Kidney epithelial cell (primary cell): Measurements from ENCODE around the gene KIF7. TPM values are rescaled to one million over a fixed set of nuclear protein-coding genes. Genes with fewer than 3 reads are reported as not detected.
A peak's percentile ranks its signal among the peaks of the same experiment; 100 is the strongest.
"Not testable (repeated sequence)": the region's sequence is repeated elsewhere in the genome, so short reads cannot be mapped to it uniquely, and the experiment has no call there.

ENCODE experiments used
- DNase-seq: peaks from one replicate; pipeline ENCODE4 v3.0.0-alpha.2; 2010; ENCODE audit warnings: low read depth
- H3K27me3 ChIP-seq: 2 replicates; pipeline ENCODE4 v1.6.0; 2011; ENCODE audit warnings: low read length; ENCODE audit not compliant: control insufficient read depth, insufficient read depth
- H3K36me3 ChIP-seq: 2 replicates; pipeline ENCODE4 v1.5.1; 2011; ENCODE audit warnings: low read length; ENCODE audit not compliant: control insufficient read depth, insufficient read depth
- H3K4me3 ChIP-seq: 2 replicates; pipeline ENCODE4 v1.5.1; 2011; ENCODE audit warnings: low read depth, mild to moderate bottlenecking, control low read depth, low read length
- CTCF ChIP-seq: IDR thresholded peaks from 2 replicates; pipeline ENCODE4 v1.5.1; 2011; ENCODE audit warnings: mild to moderate bottlenecking, moderate library complexity, low read length, control low read depth, inconsistent platforms; ENCODE audit not compliant: insufficient read depth, poor library complexity, severe bottlenecking
- total RNA-seq: library from RNA; depleted of rRNA; stranded (reverse); fragments of >200 nt; gene quantifications from 2 replicates; pipeline ENCODE4 v1.2.3, GENCODE V29; 2015

The KIF7 gene
- total RNA-seq, 1 donor from 2014 or later, result 5.4 TPM

GRCh38 chr15:89693091-89693490 lies 37.8 kb upstream of the KIF7 start:
- no peak overlapping the region for H3K4me3 ChIP-seq
- no peaks in the 10 kb centered on the region for H3K36me3 ChIP-seq
- no peak for TF ChIP-seq CTCF
- H3K27me3 ChIP-seq, result no peaks in the 10 kb centered on the region
- DNase-seq, result no peak

GRCh38 chr15:89690276-89691218 lies 35.3 kb upstream of the KIF7 start, which contains the start of the genes PEX11A and WDR93:
PEX11A (minus strand) TSS chr15:89690754; CDS start chr15:89690632, 122 bp downstream.
WDR93 (plus strand) TSS chr15:89690811; CDS start chr15:89701747, 10,936 bp downstream.
- TF ChIP-seq CTCF, result no peak
- no peaks in the 10 kb centered on the region for H3K36me3 ChIP-seq
- H3K27me3 ChIP-seq, result no peaks in the 10 kb centered on the region
- H3K4me3 ChIP-seq, result peak within 1 kb of the TSS; percentile 58
- peak; percentile 29 for DNase-seq

GRCh38 chr15:89689930-89690275 lies 34.6 kb upstream of the KIF7 start:
- peak overlapping the region; percentile 58 for H3K4me3 ChIP-seq
- DNase-seq, H3K27me3 ChIP-seq, H3K36me3 ChIP-seq: not testable (repeated sequence)

GRCh38 chr15:89686522-89686921 lies 31.3 kb upstream of the KIF7 start:
- Histone ChIP-seq H3K36me3 (peaks cover 1% of the 10 kb centered on the region), H3K27me3 (no peaks in the 10 kb centered on the region), H3K4me3 (no peak overlapping the region)
- no peak for TF ChIP-seq CTCF
- DNase-seq, result no peak

- H3K36me3 ChIP-seq, result peaks cover 1% of the 10 kb centered on the region
- TF ChIP-seq CTCF, result no peak
- H3K4me3 ChIP-seq, result no peak overlapping the region
- no peak for DNase-seq
- no peaks in the 10 kb centered on the region for H3K27me3 ChIP-seq
Measured at GRCh38 chr15:89685995-89686394, 30.7 kb upstream of the KIF7 start.

GRCh38 chr15:89681146-89681545 lies 25.9 kb upstream of the KIF7 start:
- H3K4me3 ChIP-seq, result no peak overlapping the region
- TF ChIP-seq CTCF, result no peak

More at GRCh38 chr15:89681146-89681545, 25.9 kb upstream of the KIF7 start:
- Histone ChIP-seq H3K27me3 (no peaks in the 10 kb centered on the region), H3K36me3 (peaks cover 1% of the 10 kb centered on the region)
- no peak for DNase-seq
